GM21723 (cell line): ENCODE results near the gene TRAPPC3.

ENCODE experiments used
- ATAC-seq: cut with Tn5 transposase; IDR thresholded peaks from one replicate; pipeline ENCODE4 v1.9.1; 2021; ENCODE audit warnings: mild to moderate bottlenecking, moderate library complexity; ENCODE audit not compliant: unreplicated experiment

TRAPPC3 gene

DNA sequence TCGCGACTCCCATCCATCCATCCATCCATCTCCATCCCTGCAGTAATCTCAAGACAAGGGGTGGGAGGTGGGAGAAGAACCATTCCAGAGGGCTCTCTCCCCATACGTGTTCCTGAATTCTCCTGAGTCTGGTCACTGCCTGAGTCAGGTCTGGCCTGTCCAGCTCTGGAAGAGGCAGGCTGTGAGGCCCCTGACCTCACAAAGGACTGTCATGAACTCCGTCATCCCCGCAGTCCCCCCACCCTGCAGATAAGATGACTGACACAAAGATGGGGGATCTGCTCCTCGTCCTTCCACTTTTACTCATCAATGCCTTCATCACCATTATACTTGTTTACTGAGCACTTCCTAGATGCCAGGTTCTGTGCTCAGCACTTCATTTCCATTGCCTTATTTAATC, 5.0 kb upstream of the TRAPPC3 start:
- no peak for ATAC-seq

DNA sequence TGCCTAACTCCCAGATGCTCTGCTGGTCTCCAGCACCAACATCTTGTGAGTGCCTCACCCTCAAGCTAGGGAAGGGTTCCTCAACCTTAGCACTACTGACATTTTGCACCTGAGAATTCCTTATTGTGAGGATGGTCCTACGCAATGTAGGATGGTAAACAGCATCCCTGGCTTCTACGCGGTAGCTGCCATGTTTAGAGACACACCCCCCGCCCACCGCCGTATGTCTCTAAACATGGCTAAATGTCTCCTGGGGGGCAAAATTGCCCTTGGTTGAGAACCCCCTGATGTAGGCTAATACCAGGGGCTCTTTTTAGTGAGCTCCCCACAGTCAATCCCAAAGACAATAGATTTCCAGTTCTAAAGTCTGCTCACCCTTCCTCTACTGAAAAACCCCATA, 4.2 kb upstream of the TRAPPC3 start:
- ATAC-seq = no peak

DNA sequence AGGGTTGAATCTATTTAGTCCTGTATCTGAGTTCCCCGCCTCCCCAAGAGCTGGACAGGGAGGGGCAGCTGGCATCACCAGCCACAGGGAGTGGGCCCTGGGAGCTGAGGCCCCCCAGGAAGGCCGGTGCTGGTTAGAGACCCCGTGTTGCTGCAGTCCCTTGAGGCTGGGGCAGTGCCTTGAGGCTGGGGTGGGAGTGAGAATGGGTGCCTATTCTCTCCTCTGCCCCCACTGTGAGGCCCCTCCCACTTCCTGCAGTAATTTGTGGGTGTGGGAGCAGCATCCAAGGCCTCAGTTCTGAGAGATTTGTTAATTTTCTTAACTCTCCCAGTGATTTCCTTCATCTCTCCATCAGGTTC, 2.5 kb upstream of the TRAPPC3 start:
- ATAC-seq = no peak

DNA sequence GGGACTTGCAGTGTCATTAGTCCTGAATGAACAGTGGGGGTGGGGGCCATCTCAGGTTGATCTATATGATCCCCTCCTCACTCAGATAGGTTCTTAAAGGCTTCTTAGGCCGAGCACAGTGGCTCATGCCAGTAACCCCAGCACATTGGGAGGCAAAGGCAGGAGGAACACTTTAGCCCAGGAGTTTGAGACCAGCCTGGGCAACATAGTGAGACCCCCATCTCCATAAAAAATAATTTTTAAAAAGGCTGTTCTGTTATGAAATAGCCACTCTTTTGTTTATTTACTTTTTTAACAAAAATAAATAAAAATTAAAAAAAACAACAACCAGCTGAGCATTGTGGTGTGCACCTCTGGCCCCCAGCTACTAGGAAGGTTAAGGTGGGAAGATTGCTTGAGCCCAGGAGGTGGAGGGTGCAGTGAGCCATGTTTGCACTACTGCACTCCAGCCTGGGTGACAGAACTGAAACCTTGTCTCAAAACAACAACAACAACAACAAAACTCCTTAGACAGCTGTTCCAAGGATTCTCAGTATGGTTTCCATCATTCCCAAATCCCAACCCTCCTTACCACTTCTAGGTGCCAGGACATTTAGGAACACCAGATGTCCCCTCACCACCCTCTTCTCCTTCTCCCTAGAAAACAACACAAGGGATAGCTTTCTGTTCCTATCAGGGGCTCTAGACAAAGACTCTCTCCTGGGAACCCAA, 2.0 kb upstream of the TRAPPC3 start:
- ATAC-seq = no peak

DNA sequence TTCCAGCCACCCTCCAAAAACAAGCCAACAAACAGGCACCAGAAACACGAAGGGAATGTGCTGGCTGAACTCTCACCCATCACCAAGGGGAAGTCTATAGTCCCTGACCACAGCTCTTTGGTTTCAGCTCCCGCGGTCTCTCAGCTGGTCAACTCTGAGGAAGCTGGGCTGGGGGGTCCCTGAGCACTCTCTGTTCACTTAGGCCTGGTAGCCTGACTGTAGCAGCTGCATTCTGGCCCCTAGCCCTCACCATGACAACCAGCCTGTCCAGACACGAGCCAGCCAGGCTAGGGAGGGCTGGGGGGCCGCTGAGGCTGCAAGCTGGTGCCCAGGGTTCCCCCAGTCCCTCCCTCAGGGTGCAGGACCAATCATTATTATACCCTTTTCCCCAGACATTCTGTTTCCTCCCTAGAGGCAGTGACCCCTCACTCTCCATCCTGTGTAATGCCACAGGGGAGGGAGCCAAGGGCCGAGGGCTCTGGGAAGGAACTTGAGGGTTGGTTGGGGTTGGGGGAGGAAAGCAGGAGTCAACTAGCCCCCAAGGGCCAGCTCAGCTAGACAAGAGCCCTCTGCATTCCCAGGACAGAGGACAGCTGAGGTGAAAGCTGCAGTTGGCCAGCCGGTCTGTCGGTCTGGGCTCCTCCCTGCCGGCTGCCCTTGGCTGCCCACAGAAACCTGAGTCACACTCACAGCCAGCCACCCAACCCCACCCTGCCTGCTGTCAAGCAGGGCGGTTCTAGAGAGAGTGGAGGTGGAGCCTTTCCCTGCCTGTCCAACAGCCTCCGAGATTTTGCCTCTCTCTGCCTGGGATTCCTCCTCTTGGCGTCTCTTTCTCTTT, 1.2 kb upstream of the TRAPPC3 start:
- ATAC-seq = peak; percentile 52

- no peak for ATAC-seq
These were observed 648 bp upstream of the TRAPPC3 start for GRCh38 chr1:36149973-36150295.

GRCh38 chr1:36148821-36149236, 457 bp downstream of the TRAPPC3 start:
- ATAC-seq = no peak

GRCh38 chr1:36144413-36144812, 4.9 kb downstream of the TRAPPC3 start:
- no peak for ATAC-seq

DNA sequence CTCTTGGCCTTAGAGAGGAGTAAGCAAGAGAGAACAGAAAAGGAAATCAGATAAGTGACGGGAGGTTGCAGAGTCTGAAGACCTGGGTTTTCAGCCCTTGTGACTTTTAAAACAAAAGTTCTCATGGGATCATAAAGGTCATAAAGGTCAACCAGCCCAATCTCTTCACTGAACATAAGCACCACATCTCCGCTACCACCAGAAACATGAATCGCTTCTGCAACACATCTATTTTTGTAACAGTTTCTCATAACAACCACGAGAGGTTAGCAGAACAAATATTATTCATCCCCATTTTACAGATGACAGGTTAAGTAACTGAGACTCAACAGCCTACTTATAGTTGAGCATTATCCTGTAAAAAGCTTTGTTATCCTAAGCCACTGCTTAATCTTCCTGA, 5.9 kb downstream of the TRAPPC3 start:
- ATAC-seq = no peak

GRCh38 chr1:36142121-36142520, 7.2 kb downstream of the TRAPPC3 start:
- no peak for ATAC-seq

- ATAC-seq = no peak
These were observed 9.8 kb downstream of the TRAPPC3 start for GRCh38 chr1:36139521-36139920.

DNA sequence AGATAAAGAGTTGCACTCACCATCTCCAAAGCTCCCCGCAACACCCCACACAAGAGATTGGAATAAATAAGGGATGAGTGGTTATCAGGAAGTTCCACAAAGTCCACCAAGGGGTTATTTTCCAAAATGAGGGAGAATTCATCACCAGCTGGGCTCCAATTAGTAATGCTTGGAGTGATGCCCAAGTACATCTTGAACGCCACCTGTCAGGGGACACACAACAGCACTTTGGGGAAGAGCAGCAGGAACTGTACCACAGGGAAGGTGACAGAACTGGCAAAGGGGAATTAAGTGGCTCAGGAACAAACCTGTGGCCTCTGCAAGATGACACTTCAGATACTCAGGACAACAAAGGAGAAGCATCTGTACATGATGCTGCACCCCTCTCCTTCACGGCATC, 11.5 kb downstream of the TRAPPC3 start:
- ATAC-seq = no peak

DNA sequence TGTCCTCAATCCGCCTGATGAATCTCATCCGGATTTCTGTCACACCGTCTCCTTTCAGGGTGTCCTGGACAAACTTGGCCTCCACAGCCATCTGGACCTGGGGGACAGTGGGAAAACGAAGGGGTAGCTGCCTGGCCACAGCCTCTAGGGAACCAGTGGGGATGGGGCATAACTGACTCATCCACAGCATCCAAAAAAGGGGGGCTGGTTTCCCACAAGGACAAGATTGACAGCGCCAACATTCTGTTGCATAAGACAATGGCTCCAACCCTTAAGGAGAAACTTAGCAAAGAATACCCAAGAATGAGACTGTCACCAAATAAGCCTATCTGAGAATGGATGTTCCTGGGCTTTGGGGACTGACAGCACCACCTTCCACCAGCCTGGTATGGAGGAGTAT, 12.1 kb downstream of the TRAPPC3 start:
- ATAC-seq = no peak

DNA sequence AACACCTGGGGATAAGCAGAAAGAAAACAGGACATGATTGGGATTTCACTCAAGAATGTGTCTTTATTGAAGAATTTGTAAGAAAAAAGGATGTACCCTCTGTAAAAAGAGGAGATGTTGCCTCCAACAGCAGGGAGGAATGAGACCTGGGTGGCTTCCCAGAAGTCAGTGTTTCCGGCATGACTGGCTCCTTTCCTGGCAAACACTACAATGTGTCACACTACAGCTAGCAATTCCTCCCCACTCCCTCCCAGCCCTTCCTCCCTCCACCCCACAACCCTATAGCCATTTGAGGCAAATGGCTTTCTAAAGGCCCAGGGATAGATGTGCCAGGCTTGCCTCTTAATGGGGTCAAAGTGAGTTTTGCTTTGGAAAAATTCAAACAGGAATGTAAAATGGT, 12.8 kb downstream of the TRAPPC3 start:
- no peak for ATAC-seq

- ATAC-seq = no peak
These were observed 13.5 kb downstream of the TRAPPC3 start for GRCh38 chr1:36135796-36136195.

GRCh38 chr1:36135330-36135667, 14.0 kb downstream of the TRAPPC3 start:
- ATAC-seq = no peak

- ATAC-seq = no peak
These were observed 14.6 kb downstream of the TRAPPC3 start for GRCh38 chr1:36134505-36135329.

- no peak for ATAC-seq
These were observed 15.3 kb downstream of the TRAPPC3 start for GRCh38 chr1:36134031-36134430.

GRCh38 chr1:36133484-36133883, 15.8 kb downstream of the TRAPPC3 start:
- no peak for ATAC-seq

DNA sequence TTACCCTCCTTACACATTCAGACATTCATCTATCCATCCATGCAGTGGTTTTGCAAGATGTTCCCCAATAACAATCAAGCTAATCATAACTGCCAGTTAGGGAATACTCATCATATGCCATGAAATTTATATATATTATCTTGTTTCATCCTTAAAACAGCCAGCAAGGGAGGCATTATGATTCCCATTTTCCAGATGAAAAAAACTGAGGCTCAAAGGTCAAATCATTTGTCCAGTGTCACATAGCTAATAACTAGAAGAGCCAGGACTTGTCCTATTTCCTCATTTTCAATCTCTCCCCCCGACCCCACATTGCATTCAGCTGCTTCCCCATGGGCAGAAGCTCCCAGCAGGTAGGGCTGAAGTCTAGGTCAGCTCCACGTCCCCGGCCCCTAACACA, 17.3 kb downstream of the TRAPPC3 start:
- no peak for ATAC-seq

DNA sequence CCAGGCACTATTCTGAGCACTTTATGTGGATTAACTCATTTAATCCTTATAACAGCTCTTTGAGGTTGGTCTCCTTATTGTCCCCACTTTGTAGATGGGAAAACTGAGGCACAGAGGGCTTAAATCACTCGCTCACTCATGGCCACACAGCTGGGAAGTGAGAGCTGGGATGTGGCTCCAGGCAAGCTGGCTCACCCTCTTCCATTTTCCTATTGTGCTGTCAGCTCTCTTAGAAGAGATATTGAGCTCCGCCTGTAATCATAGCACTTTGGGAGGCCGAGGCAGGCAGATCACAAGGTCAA, 20.4 kb downstream of the TRAPPC3 start:
- ATAC-seq = no peak
